ENCODE measurements around the gene ABI3BP.

ABI3BP gene

GRCh38 chr3:100891033-100891432 is 102.2 kb downstream of the ABI3BP start:
- in situ Hi-C loops (cut with HindIII; ENCODE audit: low sequenced_read_pairs), result loop anchor here (5.0 kb wide), 1 partner anchor 106 kb away; no protein-coding TSS in a partner anchor
- no peak for DNase-seq (ENCODE audit: low read depth)
- peak; percentile 25 for TF ChIP-seq CTCF (IDR thresholded peaks at IDR 0.05; ENCODE audit: low read depth, low read length, missing control alignments)
- H3K4me3 ChIP-seq (ENCODE audit: low read depth, low read length), result no peak overlapping the region

GRCh38 chr3:100888881-100889280 is 104.3 kb downstream of the ABI3BP start:
- TF ChIP-seq CTCF (IDR thresholded peaks at IDR 0.05; ENCODE audit: low read depth, low read length, missing control alignments), result no peak
- H3K4me3 ChIP-seq (ENCODE audit: low read depth, low read length), result no peak overlapping the region
- in situ Hi-C loops (cut with HindIII; ENCODE audit: low sequenced_read_pairs), result no loop called here
- no peak for DNase-seq (ENCODE audit: low read depth)

DNA sequence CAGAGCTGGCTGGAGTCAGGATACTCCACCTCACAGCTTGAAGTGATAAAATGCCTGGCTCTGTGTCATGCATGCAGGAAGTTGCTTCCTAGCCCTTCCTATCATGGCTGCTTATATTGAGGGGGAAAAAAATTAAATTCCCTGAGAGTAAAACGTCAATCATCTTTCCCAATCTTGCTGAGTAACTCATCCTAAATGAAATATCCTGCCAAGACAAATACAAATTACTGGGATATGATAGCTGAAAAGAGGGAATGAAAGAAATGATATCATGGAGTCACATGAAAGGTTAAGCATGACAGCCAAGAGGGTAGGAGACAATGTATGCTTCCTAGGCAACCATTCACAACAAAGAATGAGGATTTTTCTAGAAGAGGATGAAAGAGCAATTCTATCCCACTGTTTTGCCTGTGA is 110.6 kb downstream of the ABI3BP start:
- in situ Hi-C loops (cut with HindIII; ENCODE audit: low sequenced_read_pairs), result no loop called here
- TF ChIP-seq CTCF (IDR thresholded peaks at IDR 0.05; ENCODE audit: low read depth, low read length, missing control alignments), result no peak
- DNase-seq (ENCODE audit: low read depth), result no peak
- no peak overlapping the region for H3K4me3 ChIP-seq (ENCODE audit: low read depth, low read length)

DNA sequence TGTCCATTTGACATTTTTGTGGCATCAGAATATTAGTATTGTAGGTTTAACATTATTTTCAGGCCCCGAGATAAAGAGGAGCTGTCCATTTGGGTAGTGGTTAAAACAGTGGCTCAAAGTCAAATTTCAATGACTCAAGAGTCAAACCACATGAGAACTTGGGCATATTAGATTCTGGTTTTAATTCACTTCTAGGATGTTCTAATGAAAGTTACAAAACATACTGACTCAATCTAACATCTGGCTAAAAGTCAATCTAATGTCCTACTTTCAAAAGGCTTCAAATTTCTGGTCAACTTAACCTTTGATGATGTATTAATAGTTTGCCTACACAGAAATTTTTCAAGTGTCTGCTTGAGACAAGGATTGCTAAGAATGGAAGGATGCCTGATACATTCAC is 112.4 kb downstream of the ABI3BP start:
- in situ Hi-C loops (cut with HindIII; ENCODE audit: low sequenced_read_pairs), result no loop called here
- no peak for DNase-seq (ENCODE audit: low read depth)
- no peak overlapping the region for H3K4me3 ChIP-seq (ENCODE audit: low read depth, low read length)
- TF ChIP-seq CTCF (IDR thresholded peaks at IDR 0.05; ENCODE audit: low read depth, low read length, missing control alignments), result no peak

DNA sequence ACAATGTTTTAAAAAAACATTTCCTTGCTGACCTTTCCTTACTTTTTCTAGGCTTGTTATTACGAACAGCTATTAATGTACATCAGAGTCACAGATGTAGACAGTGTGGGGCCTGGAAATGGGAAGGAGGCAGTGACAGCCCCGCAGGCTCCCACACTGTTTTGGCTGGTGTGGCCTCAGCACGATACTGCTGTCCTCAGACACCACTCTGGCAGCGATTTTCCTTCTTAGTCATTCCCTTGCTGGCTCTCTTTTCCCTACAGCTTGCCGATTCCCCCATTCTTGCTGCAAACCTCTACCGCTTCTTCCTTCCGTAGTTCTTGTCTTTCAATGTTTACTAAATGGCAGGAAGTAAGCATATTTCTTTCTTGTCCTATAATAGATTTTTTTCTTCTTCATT is 113.1 kb downstream of the ABI3BP start:
- no peak for DNase-seq (ENCODE audit: low read depth)
- in situ Hi-C loops (cut with HindIII; ENCODE audit: low sequenced_read_pairs), result no loop called here
- no peak for TF ChIP-seq CTCF (IDR thresholded peaks at IDR 0.05; ENCODE audit: low read depth, low read length, missing control alignments)
- H3K4me3 ChIP-seq (ENCODE audit: low read depth, low read length), result no peak overlapping the region

- no peak for TF ChIP-seq CTCF (IDR thresholded peaks at IDR 0.05; ENCODE audit: low read depth, low read length, missing control alignments)
- no peak for DNase-seq (ENCODE audit: low read depth)
- H3K4me3 ChIP-seq (ENCODE audit: low read depth, low read length), result no peak overlapping the region
- in situ Hi-C loops (cut with HindIII; ENCODE audit: low sequenced_read_pairs), result no loop called here
Measured at GRCh38 chr3:100879195-100879810, 113.9 kb downstream of the ABI3BP start.

All from astrocyte of the cerebellum (primary cell).